Astrocyte of the cerebellum (primary cell): ENCODE measurements around the gene HSD17B2.

Source experiments
- DNase-seq: peaks from one replicate; pipeline ENCODE4 v3.0.0-alpha.2; 2011; ENCODE audit warnings: low read depth
- H3K4me3 ChIP-seq: 2 replicates; pipeline ENCODE4 v1.5.1; 2011; ENCODE audit warnings: mild to moderate bottlenecking, low read depth, low read length, moderate library complexity
- CTCF ChIP-seq: IDR thresholded peaks from 2 replicates; pipeline ENCODE4 v1.5.1; 2012; ENCODE audit warnings: low read length, low read depth, moderate library complexity, mild to moderate bottlenecking; ENCODE audit errors: missing control alignments
- in situ Hi-C: cut with HindIII; loops from 2 replicates; pipeline ENCODE4 v1.10.0; 2017; ENCODE audit warnings: low sequenced_read_pairs

The HSD17B2 gene

DNA sequence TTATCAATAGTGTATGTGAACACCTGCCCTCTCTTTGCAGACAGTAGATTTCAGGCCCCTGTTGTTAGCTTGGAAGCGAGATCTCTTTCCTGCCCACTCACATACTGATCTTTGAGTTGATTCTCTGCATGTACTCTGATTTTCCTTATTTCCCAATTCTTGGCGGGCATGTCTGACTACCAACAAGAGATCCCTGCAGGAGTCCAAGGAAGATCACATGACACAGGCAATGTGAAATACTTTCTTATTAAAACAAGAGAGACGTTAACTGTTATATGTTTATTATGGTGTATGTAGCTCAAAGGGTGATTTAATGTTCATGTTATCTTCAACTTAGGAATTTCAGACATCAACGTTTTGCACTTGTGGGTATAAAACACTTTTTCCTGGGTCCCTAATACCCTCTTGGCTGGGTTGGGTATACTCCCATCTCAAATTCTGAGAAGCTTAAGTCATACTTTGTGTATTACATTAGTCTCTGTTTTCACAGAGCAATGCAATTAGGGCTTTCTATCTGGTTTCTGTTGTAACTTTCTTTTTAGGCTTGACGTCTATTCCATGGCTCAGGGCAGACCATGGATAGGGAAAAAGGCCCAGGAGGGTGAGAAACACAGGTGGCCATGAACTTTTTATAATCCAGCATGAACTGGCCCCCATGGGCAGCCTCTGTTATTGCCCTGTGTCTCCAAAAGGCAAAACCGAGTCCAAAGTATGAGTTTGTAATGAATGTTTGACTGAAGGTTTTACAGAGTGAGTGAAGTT lies 32.2 kb downstream of the HSD17B2 start:
- DNase-seq = no peak
- no peak for TF ChIP-seq CTCF
- no peak overlapping the region for H3K4me3 ChIP-seq
- in situ Hi-C loops = no loop called here

DNA sequence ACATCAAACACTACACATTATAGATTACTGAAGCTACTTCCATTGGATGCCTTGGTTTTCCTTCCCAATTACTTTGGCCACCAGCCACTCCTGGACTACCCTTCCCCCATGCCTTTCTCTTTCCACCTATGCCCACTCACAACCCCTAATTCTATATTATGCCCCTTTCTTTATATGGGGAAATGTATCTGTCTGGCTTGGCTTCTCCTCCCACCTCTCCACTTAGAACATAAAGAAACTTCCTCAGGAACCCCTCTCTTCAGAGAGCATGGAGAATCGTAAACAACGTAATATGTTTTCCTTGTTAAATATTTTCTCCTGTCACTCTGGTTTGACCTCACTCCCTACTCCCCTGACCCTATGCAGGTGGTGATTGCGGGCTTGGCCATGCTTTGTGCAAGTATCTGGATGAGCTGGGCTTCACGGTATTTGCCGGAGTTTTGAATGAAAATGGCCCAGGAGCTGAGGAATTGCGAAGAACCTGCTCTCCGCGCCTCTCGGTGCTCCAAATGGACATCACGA lies 32.8 kb downstream of the HSD17B2 start:
- TF ChIP-seq CTCF = no peak
- in situ Hi-C loops = no loop called here
- DNase-seq = no peak
- no peak overlapping the region for H3K4me3 ChIP-seq

DNA sequence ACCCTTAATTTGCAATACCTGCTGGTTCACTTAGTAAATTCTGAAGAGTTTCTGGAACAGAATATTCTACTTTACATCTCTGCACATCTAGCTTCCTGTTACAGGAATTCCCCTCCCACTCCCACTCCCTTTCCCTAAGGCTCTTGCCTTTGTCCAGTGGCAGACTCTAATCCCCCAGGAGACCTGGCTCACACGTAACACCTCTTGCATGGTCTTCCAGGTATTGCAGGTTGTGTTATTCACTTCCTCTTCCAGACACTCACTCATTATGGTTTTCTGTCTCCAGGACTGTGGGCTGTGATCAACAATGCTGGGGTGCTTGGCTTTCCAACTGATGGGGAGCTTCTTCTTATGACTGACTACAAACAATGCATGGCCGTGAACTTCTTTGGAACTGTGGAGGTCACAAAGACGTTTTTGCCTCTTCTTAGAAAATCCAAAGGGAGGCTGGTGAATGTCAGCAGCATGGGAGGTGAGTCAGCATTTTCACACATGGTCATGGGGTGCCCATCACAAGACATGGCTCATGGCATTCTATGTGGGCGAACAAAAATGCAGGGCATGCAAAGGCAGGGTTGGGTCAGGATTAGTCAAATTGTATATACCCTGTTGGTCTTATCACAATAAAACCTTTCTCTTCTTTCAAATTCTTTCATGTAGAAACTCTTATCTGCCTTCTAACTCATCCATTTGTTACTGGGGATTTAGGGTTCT lies 35.8 kb downstream of the HSD17B2 start:
- H3K4me3 ChIP-seq = no peak overlapping the region
- DNase-seq = no peak
- no peak for TF ChIP-seq CTCF
- in situ Hi-C loops = no loop called here

- TF ChIP-seq CTCF = no peak
- in situ Hi-C loops = no loop called here
- no peak overlapping the region for H3K4me3 ChIP-seq
- no peak for DNase-seq
Observed at GRCh38 chr16:82071421-82071820, 36.4 kb downstream of the HSD17B2 start.

GRCh38 chr16:82072313-82072712 lies 37.3 kb downstream of the HSD17B2 start:
- in situ Hi-C loops = no loop called here
- no peak for TF ChIP-seq CTCF
- no peak for DNase-seq
- no peak overlapping the region for H3K4me3 ChIP-seq

- H3K4me3 ChIP-seq = no peak overlapping the region
- no peak for DNase-seq
- no peak for TF ChIP-seq CTCF
- in situ Hi-C loops = no loop called here
Observed at GRCh38 chr16:82074019-82074558, 39.0 kb downstream of the HSD17B2 start.
